Measurements from ENCODE around the gene NKG7. TPM values are rescaled to one million over a fixed set of nuclear protein-coding genes. Genes with fewer than 3 reads are reported as not detected.
A peak's percentile ranks its signal among the peaks of the same experiment; 100 is the strongest.
"Not testable (repeated sequence)": the region's sequence is repeated elsewhere in the genome, so short reads cannot be mapped to it uniquely, and the experiment has no call there.

Gene NKG7
- total RNA-seq, 2 experiments from 2014 or later, result 16.3 to 17.5 TPM

DNA sequence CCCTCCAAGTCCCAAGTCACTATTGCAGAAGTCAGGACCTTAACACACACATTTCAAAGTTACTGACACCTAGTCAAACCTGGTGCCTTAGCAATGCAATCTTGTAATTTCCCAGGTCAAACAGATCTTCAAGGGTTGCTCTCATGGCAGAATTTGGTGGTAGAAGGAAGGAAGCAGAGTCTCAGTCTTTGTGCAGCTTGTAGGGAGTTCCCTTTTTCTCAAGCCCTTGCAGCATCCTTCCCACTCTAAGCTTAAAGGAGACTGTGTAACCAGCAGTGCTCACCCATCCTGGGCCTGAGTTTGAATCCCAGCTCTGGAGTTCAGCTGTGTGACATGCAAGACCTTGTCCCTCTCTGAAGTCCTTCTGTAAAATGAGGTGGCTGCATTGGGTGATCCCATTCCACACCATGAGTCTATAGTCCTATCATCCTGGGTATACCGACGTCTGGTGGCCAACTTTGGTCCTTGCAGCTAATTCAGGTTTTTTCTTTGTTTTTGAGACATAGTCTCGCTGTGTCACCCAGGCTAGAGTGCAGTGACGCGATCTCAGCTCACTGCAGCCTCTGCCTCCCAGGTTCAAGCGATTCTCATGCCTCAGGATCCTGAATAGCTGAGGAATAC, 35.2 kb upstream of the NKG7 start:
- Mint-ChIP-seq H3K4me1 (ENCODE audit: low read depth) (no peaks in the 10 kb centered on the region), H3K36me3 (ENCODE audit: low read depth) (peaks cover 13% of the 10 kb centered on the region), H3K27me3 (ENCODE audit: low read depth) (peaks cover 15% of the 10 kb centered on the region), H3K9me3 (peaks cover 6% of the 10 kb centered on the region), H3K4me3 (no peak overlapping the region), H3K27ac (no peak overlapping the region)
- peak; percentile 56 for DNase-seq
- CTCF ChIA-PET, result interaction anchor here (0.7 to 2.1 kb wide), 11 partner anchors 9 to 249 kb away, joined by 3 to 12 read pairs (median 3); partner anchors contain the start of gene NKG7
- intact Hi-C loops (cut with micrococcal nuclease), result loop anchor here (1.0 kb wide), 1 partner anchor 68 kb away; no protein-coding TSS in a partner anchor

DNA sequence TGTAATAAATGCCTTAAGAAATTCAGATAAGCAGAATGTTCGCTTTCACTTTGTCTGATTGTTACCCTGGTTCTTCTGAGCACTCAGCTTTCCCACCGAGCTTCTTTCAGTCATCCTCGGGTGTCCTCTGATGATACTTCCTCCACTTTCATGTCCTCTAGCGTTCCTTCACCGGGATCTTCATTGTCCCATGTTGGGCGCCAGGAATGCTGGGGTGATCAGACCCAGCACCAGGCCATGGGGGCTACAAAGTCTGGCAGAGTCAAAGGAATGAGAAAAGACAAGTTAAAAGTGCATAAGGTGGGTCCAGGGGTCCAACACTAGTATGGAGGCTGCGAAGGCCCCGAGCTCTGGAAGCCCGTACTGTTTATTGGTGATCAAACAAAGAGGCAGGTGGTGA, 29.7 kb upstream of the NKG7 start:
- intact Hi-C loops (cut with micrococcal nuclease), result no loop called here
- CTCF ChIA-PET, result no interaction called here
- no peak overlapping the region for H3K27ac Mint-ChIP-seq
- peaks cover 17% of the 10 kb centered on the region for H3K9me3 Mint-ChIP-seq
- DNase-seq, result no peak
- peaks cover 3% of the 10 kb centered on the region for H3K27me3 Mint-ChIP-seq (ENCODE audit: low read depth)
- H3K4me1 Mint-ChIP-seq (ENCODE audit: low read depth), result peaks cover 4% of the 10 kb centered on the region
- no peak overlapping the region for H3K4me3 Mint-ChIP-seq
- peaks cover 23% of the 10 kb centered on the region for H3K36me3 Mint-ChIP-seq (ENCODE audit: low read depth)

GRCh38 chr19:51399936-51400335, 27.5 kb upstream of the NKG7 start:
- CTCF ChIA-PET, result interaction anchor here (1.1 kb wide), 1 partner anchor 39 kb away, joined by 4 read pairs; no protein-coding TSS in a partner anchor
- intact Hi-C loops (cut with micrococcal nuclease), result loop anchor here (10.0 kb wide), 1 partner anchor 115 kb away; no protein-coding TSS in a partner anchor
- H3K27ac Mint-ChIP-seq; H3K27me3 Mint-ChIP-seq (ENCODE audit: low read depth); H3K4me3 Mint-ChIP-seq; DNase-seq: not testable (repeated sequence)
- H3K36me3 Mint-ChIP-seq (ENCODE audit: low read depth), result peaks cover 24% of the 10 kb centered on the region
- H3K9me3 Mint-ChIP-seq, result peaks cover 17% of the 10 kb centered on the region
- H3K4me1 Mint-ChIP-seq (ENCODE audit: low read depth), result peaks cover 16% of the 10 kb centered on the region

- H3K9me3 Mint-ChIP-seq, result peaks cover 17% of the 10 kb centered on the region
- DNase-seq, result no peak
- H3K27me3 Mint-ChIP-seq (ENCODE audit: low read depth), result peaks cover 3% of the 10 kb centered on the region
- peaks cover 22% of the 10 kb centered on the region for H3K4me1 Mint-ChIP-seq (ENCODE audit: low read depth)
- intact Hi-C loops (cut with micrococcal nuclease), result loop anchor here (10.0 kb wide), 1 partner anchor 116 kb away; no protein-coding TSS in a partner anchor
- no peak overlapping the region for H3K4me3 Mint-ChIP-seq
- no peak overlapping the region for H3K27ac Mint-ChIP-seq
- CTCF ChIA-PET, result interaction anchor here (1.1 to 1.8 kb wide), 3 partner anchors 9 to 40 kb away, joined by 4 to 8 read pairs (median 4); no protein-coding TSS in a partner anchor
- peaks cover 27% of the 10 kb centered on the region for H3K36me3 Mint-ChIP-seq (ENCODE audit: low read depth)
Measured at GRCh38 chr19:51399231-51399630, 26.8 kb upstream of the NKG7 start.

DNA sequence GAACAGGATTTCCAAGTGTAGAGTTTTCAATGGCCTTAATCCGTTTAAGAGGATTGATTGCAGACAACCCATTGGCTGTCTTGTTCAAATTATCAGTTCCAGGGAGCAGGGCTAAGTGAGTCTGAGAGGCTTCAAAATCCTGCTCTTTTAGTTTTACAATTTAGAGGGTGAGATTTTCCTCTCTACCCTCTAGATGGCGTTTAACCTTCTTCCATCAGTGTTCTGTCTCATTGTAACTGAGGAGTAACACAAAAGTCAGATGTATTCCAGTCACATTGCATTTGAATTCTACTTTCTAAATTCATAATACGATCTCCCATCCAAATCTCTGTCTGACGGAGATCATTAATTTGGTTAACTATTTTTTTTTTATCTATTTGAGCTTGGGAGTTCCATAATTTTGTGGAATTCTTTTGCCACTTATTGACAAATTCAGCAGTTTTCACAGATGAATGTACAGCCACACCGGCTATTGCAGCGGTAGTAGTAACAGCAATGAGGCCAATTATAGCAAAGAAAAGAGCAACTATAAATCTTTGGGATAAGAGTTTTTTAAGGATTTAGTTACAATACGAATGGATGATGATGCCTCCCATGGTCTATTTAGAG, 25.7 kb upstream of the NKG7 start:
- Mint-ChIP-seq H3K4me1 (ENCODE audit: low read depth) (peaks cover 27% of the 10 kb centered on the region), H3K27ac (no peak overlapping the region), H3K4me3 (no peak overlapping the region), H3K36me3 (ENCODE audit: low read depth) (peaks cover 21% of the 10 kb centered on the region), H3K9me3 (peaks cover 13% of the 10 kb centered on the region), H3K27me3 (ENCODE audit: low read depth) (no peaks in the 10 kb centered on the region)
- intact Hi-C loops (cut with micrococcal nuclease), result loop anchor here (10.0 kb wide), 1 partner anchor 117 kb away; no protein-coding TSS in a partner anchor
- CTCF ChIA-PET, result interaction anchor here (0.6 to 1.8 kb wide), 7 partner anchors 10 to 1565 kb away, joined by 3 to 8 read pairs (median 3); no protein-coding TSS in a partner anchor
- DNase-seq, result no peak

DNA sequence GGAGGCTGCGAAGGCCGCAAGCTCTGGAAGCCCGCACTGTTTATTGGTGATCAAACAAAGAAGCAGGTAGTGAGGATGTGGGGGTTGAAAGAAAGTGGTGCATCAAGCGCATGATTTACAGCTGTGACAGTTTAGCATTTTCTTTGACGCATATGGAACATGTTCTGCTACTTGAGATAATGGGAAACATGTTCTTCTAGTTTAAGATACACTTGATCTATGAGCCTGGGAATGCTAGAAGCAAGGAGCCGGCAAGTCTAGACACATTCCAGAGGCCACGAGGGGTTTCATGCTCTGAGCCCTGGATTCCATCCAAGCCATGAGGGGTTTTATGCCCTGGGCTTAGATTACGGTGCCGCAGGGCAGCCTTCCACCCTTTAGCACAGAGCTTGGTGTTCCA, 25.0 kb upstream of the NKG7 start:
- intact Hi-C loops (cut with micrococcal nuclease), result loop anchor here (10.0 kb wide), 1 partner anchor 117 kb away; no protein-coding TSS in a partner anchor
- peaks cover 10% of the 10 kb centered on the region for H3K9me3 Mint-ChIP-seq
- H3K4me1 Mint-ChIP-seq (ENCODE audit: low read depth), result peaks cover 32% of the 10 kb centered on the region
- peaks cover 17% of the 10 kb centered on the region for H3K36me3 Mint-ChIP-seq (ENCODE audit: low read depth)
- CTCF ChIA-PET, result interaction anchor here (0.7 to 2.7 kb wide), 7 partner anchors 24 to 1564 kb away, joined by 3 to 7 read pairs (median 3); no protein-coding TSS in a partner anchor
- not testable (repeated sequence) for H3K27me3 Mint-ChIP-seq (ENCODE audit: low read depth); H3K4me3 Mint-ChIP-seq; DNase-seq; H3K27ac Mint-ChIP-seq

DNA sequence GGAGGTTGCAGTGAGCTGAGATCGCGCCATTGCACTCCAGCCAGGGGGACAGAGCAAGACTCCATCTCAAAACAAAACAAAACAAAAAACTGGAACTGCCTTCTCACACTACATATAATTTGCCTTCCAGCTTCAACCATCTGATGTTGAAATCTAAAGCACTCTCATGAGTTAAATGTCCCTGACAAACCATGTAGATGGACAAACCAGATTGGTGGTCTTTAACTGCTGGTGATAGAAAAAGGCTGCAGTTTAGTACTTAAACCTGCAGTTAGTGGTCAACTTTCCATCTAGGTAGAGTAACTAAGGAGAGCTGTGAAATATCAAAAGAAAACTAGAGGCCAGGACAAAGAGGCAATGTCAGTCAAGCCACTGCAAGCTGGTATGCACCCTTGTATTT, 23.7 kb upstream of the NKG7 start:
- H3K27me3 Mint-ChIP-seq (ENCODE audit: low read depth), result no peaks in the 10 kb centered on the region
- H3K36me3 Mint-ChIP-seq (ENCODE audit: low read depth), result peaks cover 9% of the 10 kb centered on the region
- H3K4me1 Mint-ChIP-seq (ENCODE audit: low read depth), result peaks cover 32% of the 10 kb centered on the region
- intact Hi-C loops (cut with micrococcal nuclease), result loop anchor here (10.0 kb wide), 1 partner anchor 119 kb away; no protein-coding TSS in a partner anchor
- peak overlapping the region; percentile 95 for H3K4me3 Mint-ChIP-seq
- DNase-seq, result no peak
- CTCF ChIA-PET, result interaction anchor here (0.8 to 2.7 kb wide), 9 partner anchors 12 to 284 kb away, joined by 3 to 12 read pairs (median 5); partner anchors contain the start of gene SIGLEC10
- H3K9me3 Mint-ChIP-seq, result no peaks in the 10 kb centered on the region
- H3K27ac Mint-ChIP-seq, result no peak overlapping the region

DNA sequence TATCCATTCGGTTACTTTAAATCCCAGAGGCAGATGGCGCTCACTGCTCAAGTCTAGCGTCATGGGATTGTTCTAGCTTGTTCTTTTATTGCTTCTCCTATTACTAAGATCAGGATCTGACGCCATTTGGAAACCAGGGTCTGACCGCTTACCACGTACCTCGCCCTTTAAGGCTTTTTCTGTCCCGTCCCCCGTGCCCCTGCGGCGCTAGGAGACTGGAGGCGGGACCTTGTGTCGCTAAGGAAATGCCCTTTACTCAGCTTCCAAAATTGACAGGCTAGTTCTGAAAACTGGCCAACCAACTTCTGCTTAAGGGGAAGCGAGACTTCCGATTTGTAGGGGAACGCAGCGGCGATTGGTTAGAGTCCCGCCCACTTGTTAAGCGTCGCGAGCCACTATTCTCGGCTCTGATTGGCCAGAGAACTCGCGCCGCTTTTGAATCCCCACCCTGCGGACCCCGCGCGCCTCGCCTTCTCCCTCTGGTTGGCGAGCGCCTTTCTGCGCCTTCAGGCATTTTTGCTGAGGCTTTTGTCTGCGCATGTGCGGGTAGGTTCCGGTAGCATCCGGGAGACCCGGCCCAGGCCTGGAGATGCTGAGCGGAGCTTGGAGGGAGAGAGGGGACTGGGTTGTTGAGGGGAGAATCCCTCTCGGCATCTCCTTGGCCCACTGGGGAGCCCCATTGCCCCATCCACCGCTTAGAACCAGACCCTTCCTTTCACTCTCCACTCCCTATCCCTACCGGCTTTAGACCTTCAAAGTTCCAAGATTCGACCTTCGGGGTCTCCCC, 21.8 kb upstream of the NKG7 start:
- Mint-ChIP-seq H3K4me1 (ENCODE audit: low read depth) (peaks cover 35% of the 10 kb centered on the region), H3K9me3 (no peaks in the 10 kb centered on the region), H3K36me3 (ENCODE audit: low read depth) (peaks cover 8% of the 10 kb centered on the region), H3K4me3 (peak overlapping the region; percentile 95), H3K27ac (peak overlapping the region; percentile 96), H3K27me3 (ENCODE audit: low read depth) (no peaks in the 10 kb centered on the region)
- intact Hi-C loops (cut with micrococcal nuclease), result loop anchor here (1.0 to 10.0 kb wide), 6 partner anchors 22 to 279 kb away; partner anchors contain the start of gene NKG7
- DNase-seq, result peak; percentile 98
- CTCF ChIA-PET, result interaction anchor here (0.7 to 2.7 kb wide), 4 partner anchors 22 to 121 kb away, joined by 3 to 7 read pairs (median 4); partner anchors contain the start of gene NKG7

DNA sequence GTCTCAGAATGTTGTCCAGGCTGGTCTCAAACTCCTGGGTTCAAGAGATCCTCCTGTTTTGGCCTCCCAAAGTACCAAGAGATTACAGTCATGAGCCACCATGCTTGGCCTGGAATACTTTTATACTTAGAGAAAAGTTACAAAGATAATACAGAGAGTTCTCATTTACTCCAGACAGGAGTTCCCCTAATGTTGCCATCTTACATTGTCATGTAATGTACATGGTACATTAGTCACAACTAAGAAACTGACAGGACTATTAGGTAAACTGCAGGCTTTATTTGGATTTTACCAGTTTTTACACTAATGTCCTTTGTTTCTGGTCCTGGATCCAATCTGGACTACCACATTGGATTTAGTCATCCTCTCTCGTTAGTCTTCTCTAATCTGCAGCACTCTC, 20.2 kb upstream of the NKG7 start:
- H3K4me3 Mint-ChIP-seq, result peak overlapping the region; percentile 46
- CTCF ChIA-PET, result no interaction called here
- intact Hi-C loops (cut with micrococcal nuclease), result loop anchor here (10.0 kb wide), 1 partner anchor 122 kb away; no protein-coding TSS in a partner anchor

DNA sequence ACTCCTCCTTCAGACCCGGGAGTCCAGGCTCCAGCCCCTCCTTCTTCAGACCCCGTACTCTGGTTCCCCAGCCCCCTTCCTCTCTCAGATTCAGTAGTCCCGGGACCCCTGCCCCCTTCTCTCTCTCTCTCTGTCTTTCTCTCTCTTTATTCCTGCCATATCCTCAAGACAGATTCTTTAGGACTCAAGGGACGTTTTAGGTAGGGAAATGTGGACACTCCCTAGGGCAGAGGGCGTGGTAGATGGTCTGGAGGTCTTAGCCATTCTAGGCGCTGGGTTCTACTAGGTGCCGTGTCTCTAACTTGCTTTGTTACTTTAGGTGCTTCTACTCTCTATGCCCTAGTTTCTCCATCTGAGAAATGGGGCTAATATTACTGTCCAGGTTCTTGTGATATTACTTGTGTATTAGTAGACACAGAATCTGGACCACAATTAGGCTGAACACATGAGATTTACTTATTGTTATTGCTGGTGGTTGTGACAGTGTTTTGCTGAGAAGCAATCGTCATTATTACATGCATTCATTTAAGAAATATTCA, 18.7 kb upstream of the NKG7 start:
- Mint-ChIP-seq H3K9me3 (no peaks in the 10 kb centered on the region), H3K4me3 (no peak overlapping the region), H3K27ac (no peak overlapping the region), H3K27me3 (ENCODE audit: low read depth) (no peaks in the 10 kb centered on the region), H3K4me1 (ENCODE audit: low read depth) (peaks cover 28% of the 10 kb centered on the region), H3K36me3 (ENCODE audit: low read depth) (peaks cover 8% of the 10 kb centered on the region)
- CTCF ChIA-PET, result no interaction called here
- intact Hi-C loops (cut with micrococcal nuclease), result loop anchor here (10.0 kb wide), 1 partner anchor 124 kb away; no protein-coding TSS in a partner anchor
- no peak for DNase-seq

More for the DNA sequence above, 20.2 kb upstream of the NKG7 start:
- DNase-seq, result no peak
- Mint-ChIP-seq H3K4me1 (ENCODE audit: low read depth) (peaks cover 31% of the 10 kb centered on the region), H3K27me3 (ENCODE audit: low read depth) (no peaks in the 10 kb centered on the region), H3K27ac (peak overlapping the region; percentile 69), H3K36me3 (ENCODE audit: low read depth) (peaks cover 8% of the 10 kb centered on the region), H3K9me3 (no peaks in the 10 kb centered on the region)

GRCh38 chr19:51389143-51389542, 16.7 kb upstream of the NKG7 start:
- Mint-ChIP-seq H3K9me3 (no peaks in the 10 kb centered on the region), H3K36me3 (ENCODE audit: low read depth) (no peaks in the 10 kb centered on the region), H3K4me3 (no peak overlapping the region), H3K27ac (no peak overlapping the region), H3K4me1 (ENCODE audit: low read depth) (peaks cover 13% of the 10 kb centered on the region), H3K27me3 (ENCODE audit: low read depth) (no peaks in the 10 kb centered on the region)
- CTCF ChIA-PET, result no interaction called here
- intact Hi-C loops (cut with micrococcal nuclease), result no loop called here
- no peak for DNase-seq
